Glutamatergic neuron (in vitro differentiated cells): Measurements from ENCODE around the gene ARHGAP1. TPM values are rescaled to one million over a fixed set of nuclear protein-coding genes. Genes with fewer than 3 reads are reported as not detected.

Experiments used
- DNase-seq: peaks from one replicate; pipeline ENCODE4 v3.0.0; 2022
- H3K27ac Mint-ChIP-seq: one replicate; pipeline ENCODE4 v1.8.0; 2020; ENCODE audit warnings: mild to moderate bottlenecking, mixed read lengths, inconsistent platforms; ENCODE audit not compliant: unreplicated experiment
- H3K27me3 Mint-ChIP-seq: one replicate; pipeline ENCODE4 v1.8.0; 2020; ENCODE audit warnings: mild to moderate bottlenecking, moderate library complexity, mixed read lengths, inconsistent platforms; ENCODE audit not compliant: unreplicated experiment
- H3K36me3 Mint-ChIP-seq: one replicate; pipeline ENCODE4 v1.8.0; 2020; ENCODE audit warnings: mild to moderate bottlenecking, mixed read lengths, inconsistent platforms; ENCODE audit not compliant: unreplicated experiment
- H3K4me1 Mint-ChIP-seq: one replicate; pipeline ENCODE4 v1.8.0; 2020; ENCODE audit warnings: mild to moderate bottlenecking, low read depth, mixed read lengths, inconsistent platforms; ENCODE audit not compliant: unreplicated experiment
- H3K4me3 Mint-ChIP-seq: one replicate; pipeline ENCODE4 v1.8.0; 2020; ENCODE audit warnings: mild to moderate bottlenecking, mixed read lengths, inconsistent platforms; ENCODE audit not compliant: unreplicated experiment
- H3K9me3 Mint-ChIP-seq: one replicate; pipeline ENCODE4 v1.8.0; 2020; ENCODE audit warnings: mild to moderate bottlenecking, moderate library complexity, mixed read lengths, inconsistent platforms; ENCODE audit not compliant: unreplicated experiment
- total RNA-seq: library from RNA; stranded (reverse); fragmentation: NEBNext Ultra II Directional; extraction: Animal tissue kit (Norgen Biotek cat#: 25700); gene quantifications from one replicate; pipeline ENCODE4 v1.2.1, GENCODE V29; 2021; ENCODE audit not compliant: unreplicated experiment
- TF ChIP-seq, protein P1 (sequence below): fragments of 200-600 bp; sonication (generic); IDR thresholded peaks from one replicate; pipeline ENCODE4 v1.5.0; 2021; ENCODE audit not compliant: partially characterized antibody, unreplicated experiment

Gene ARHGAP1
- total RNA-seq, 1 donor from 2014 or later = 38.4 TPM

DNA sequence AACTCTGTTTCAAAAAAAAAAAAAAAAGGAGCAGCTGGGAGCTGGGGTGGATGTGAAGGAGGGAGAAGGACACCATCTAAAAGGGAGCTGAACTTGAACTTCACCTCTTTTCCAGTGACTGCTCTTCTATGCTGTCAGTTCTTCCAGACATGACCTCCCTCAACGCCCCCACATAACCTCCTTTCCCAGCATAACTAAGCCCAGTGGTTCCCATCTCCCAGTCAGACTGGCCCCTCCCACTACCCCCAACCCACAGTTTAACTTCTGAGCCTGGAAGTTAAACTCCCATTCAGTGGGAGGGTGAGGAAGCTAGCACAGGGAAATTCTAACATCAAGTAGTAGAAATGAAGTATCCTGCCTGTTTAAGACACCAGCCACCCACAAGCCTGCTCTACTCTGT is 1.8 kb downstream of the ARHGAP1 start:
- Mint-ChIP-seq H3K27me3 (peaks cover 12% of the 10 kb centered on the region), H3K27ac (no peak overlapping the region), H3K4me3 (no peak overlapping the region), H3K36me3 (no peaks in the 10 kb centered on the region), H3K4me1 (peaks cover 13% of the 10 kb centered on the region), H3K9me3 (peaks cover 1% of the 10 kb centered on the region)
- TF ChIP-seq, protein P1, sequence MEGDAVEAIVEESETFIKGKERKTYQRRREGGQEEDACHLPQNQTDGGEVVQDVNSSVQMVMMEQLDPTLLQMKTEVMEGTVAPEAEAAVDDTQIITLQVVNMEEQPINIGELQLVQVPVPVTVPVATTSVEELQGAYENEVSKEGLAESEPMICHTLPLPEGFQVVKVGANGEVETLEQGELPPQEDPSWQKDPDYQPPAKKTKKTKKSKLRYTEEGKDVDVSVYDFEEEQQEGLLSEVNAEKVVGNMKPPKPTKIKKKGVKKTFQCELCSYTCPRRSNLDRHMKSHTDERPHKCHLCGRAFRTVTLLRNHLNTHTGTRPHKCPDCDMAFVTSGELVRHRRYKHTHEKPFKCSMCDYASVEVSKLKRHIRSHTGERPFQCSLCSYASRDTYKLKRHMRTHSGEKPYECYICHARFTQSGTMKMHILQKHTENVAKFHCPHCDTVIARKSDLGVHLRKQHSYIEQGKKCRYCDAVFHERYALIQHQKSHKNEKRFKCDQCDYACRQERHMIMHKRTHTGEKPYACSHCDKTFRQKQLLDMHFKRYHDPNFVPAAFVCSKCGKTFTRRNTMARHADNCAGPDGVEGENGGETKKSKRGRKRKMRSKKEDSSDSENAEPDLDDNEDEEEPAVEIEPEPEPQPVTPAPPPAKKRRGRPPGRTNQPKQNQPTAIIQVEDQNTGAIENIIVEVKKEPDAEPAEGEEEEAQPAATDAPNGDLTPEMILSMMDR = no peak
- DNase-seq = no peak

DNA sequence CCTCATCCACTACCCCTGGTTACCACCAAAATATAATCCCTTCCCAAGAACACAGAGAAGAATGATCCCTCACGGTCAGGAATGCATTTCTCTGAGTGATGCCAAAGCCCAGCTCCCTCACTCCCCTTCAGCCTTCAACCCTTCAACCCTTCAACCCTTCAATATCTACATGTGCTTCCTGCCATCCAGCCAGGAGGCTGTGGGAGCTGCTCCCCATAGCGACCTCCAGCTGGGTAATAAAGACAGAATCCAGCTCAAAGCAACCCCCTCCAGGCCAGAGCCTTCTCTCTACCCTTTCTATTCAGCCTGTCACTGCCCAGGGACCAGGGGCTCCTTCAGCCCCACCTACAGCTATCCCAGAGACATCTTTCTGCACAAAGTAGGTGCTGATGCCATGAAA is 2.7 kb downstream of the ARHGAP1 start:
- TF ChIP-seq, protein P1 = no peak
- peaks cover 13% of the 10 kb centered on the region for H3K4me1 Mint-ChIP-seq
- H3K9me3 Mint-ChIP-seq = peaks cover 1% of the 10 kb centered on the region
- H3K4me3 Mint-ChIP-seq = peak overlapping the region; percentile 25
- H3K27me3 Mint-ChIP-seq = peaks cover 12% of the 10 kb centered on the region
- no peaks in the 10 kb centered on the region for H3K36me3 Mint-ChIP-seq
- no peak for DNase-seq
- peak overlapping the region; percentile 21 for H3K27ac Mint-ChIP-seq

DNA sequence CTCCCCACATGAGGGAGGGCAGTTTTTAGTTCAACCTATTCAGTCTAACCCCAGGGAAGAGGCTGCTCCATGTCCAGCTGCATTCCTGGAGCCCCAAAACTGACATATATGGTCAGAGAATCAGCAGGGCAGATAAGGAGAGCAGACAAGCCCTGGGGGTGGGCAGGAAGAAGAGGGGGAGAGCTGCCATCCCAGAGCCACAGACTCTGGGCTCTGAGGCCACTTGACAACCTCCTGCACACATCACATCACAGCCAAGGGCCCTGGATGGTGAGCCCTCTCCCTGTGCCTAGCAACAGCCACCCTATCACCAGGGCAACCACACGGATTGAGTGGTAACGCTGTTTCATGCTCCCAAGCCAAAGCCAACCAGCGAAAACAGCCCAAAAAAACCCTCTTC is 3.1 kb downstream of the ARHGAP1 start:
- Mint-ChIP-seq H3K36me3 (no peaks in the 10 kb centered on the region), H3K27ac (peak overlapping the region; percentile 21), H3K4me1 (peaks cover 13% of the 10 kb centered on the region), H3K9me3 (peaks cover 1% of the 10 kb centered on the region), H3K27me3 (peaks cover 12% of the 10 kb centered on the region), H3K4me3 (no peak overlapping the region)
- TF ChIP-seq, protein P1 = no peak
- DNase-seq = no peak

DNA sequence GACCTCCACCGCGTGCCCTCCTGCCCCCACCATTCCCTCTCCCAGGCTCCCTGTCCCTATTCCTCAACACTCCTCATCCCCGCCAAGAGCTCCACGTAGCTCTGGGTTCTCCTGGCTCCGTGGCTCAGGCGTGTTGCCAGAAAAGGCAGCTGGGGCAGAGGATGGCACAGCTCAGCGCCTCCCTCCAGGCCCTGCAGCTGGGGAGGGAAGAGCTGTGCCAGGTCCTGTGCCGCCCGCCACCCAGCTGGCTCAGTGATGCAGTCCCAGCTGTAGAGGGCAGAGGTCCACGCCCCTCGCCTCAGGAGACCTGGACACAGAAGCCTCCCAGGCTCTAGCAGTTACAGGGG is 4.2 kb downstream of the ARHGAP1 start:
- Mint-ChIP-seq H3K27me3 (peaks cover 12% of the 10 kb centered on the region), H3K4me3 (no peak overlapping the region), H3K36me3 (no peaks in the 10 kb centered on the region), H3K9me3 (peaks cover 1% of the 10 kb centered on the region), H3K27ac (no peak overlapping the region), H3K4me1 (peaks cover 11% of the 10 kb centered on the region)
- TF ChIP-seq, protein P1 = no peak
- DNase-seq = no peak

DNA sequence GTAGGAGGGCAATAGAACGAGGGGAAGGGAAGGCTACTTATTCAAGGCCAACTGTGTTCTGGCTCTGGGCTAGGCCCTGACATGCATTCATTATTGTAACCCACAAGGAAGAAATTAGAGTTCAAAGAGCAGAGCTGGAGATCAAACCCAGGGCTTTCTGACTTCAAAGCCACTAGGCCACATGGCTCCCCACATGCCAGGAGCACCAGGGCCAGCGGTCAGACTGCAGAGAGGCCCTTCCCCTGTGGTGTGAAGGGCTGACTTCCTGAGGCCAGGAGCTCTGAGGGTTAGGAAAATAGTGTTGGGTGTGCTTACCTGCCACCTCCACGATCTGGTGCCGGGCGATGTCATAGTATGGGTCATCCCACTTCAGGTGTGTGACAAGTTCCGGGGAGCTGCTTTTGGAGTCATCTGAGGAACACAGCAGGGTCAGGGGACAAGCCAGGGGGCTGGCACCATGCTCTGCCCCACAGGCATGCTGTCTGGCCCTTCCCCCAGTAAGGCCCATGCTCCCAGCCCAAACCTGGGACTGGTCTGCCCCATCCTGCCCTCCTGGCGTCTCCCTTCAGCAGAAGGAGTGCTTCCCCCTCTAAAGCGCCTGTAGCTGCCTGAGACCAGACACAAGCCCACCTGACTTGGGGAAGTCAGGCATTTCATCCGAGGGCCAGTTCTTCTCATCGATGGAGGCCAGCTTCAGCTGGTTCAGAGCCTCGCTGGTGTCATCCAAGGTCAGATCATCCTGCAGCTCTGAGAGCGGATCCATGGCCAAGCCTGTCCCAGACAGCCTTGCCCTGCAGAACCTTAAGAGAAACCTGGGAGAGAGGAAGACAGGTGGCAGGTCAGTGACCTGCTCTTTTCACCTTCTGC is 4.8 kb downstream of the ARHGAP1 start:
- no peaks in the 10 kb centered on the region for H3K36me3 Mint-ChIP-seq
- peaks cover 1% of the 10 kb centered on the region for H3K9me3 Mint-ChIP-seq
- TF ChIP-seq, protein P1 = no peak
- H3K4me1 Mint-ChIP-seq = peaks cover 11% of the 10 kb centered on the region
- no peak overlapping the region for H3K27ac Mint-ChIP-seq
- peaks cover 9% of the 10 kb centered on the region for H3K27me3 Mint-ChIP-seq
- DNase-seq = no peak
- no peak overlapping the region for H3K4me3 Mint-ChIP-seq
